Hematopoietic multipotent progenitor cell treated with erythropoietin and hydrocortisone succinate and interleukin-3 and kit ligand, for 17 days (in vitro differentiated cells): ENCODE data around the gene DRC7.
"Not testable (repeated sequence)": the region's sequence is repeated elsewhere in the genome, so short reads cannot be mapped to it uniquely, and the experiment has no call there.

Experiments
- DNase-seq: peaks from one replicate; pipeline ENCODE4 v3.0.0-alpha.2; 2015; ENCODE audit warnings: low spot score

Gene DRC7

GRCh38 chr16:57735755-57736418, 41.3 kb downstream of the DRC7 start, which contains the start of gene KATNB1:
Gene KATNB1 (plus strand): TSS chr16:57735770. CDS start chr16:57737244, 1,474 bp downstream.
- DNase-seq, result no peak

- DNase-seq, result peak; percentile 44
These were observed 42.1 kb downstream of the DRC7 start for GRCh38 chr16:57736419-57737351.

- no peak for DNase-seq
These were observed 44.2 kb downstream of the DRC7 start for GRCh38 chr16:57738844-57739243.

- no peak for DNase-seq
These were observed 45.3 kb downstream of the DRC7 start for GRCh38 chr16:57739756-57740422.

- no peak for DNase-seq
These were observed 45.9 kb downstream of the DRC7 start for GRCh38 chr16:57740423-57741071.

GRCh38 chr16:57741660-57742191, 47.1 kb downstream of the DRC7 start:
- no peak for DNase-seq

- no peak for DNase-seq
These were observed 47.9 kb downstream of the DRC7 start for GRCh38 chr16:57742543-57742942.

GRCh38 chr16:57743458-57743857, 48.9 kb downstream of the DRC7 start:
- no peak for DNase-seq

- DNase-seq, result no peak
These were observed 49.5 kb downstream of the DRC7 start for GRCh38 chr16:57743886-57744641.

- no peak for DNase-seq
These were observed 50.0 kb downstream of the DRC7 start for GRCh38 chr16:57744642-57744903.

- no peak for DNase-seq
These were observed 51.2 kb downstream of the DRC7 start for GRCh38 chr16:57745768-57746167.

- DNase-seq, result not testable (repeated sequence)
These were observed 51.7 kb downstream of the DRC7 start for GRCh38 chr16:57746316-57746715.

GRCh38 chr16:57747091-57747490, 52.5 kb downstream of the DRC7 start:
- no peak for DNase-seq

- no peak for DNase-seq
These were observed 52.9 kb downstream of the DRC7 start for GRCh38 chr16:57747496-57747895.

GRCh38 chr16:57747996-57748395, 53.4 kb downstream of the DRC7 start:
- no peak for DNase-seq

- DNase-seq, result no peak
These were observed 54.0 kb downstream of the DRC7 start for GRCh38 chr16:57748596-57748995.

GRCh38 chr16:57749101-57749692, 54.6 kb downstream of the DRC7 start:
- DNase-seq, result no peak

- no peak for DNase-seq
These were observed 55.3 kb downstream of the DRC7 start for GRCh38 chr16:57749856-57750452.

- no peak for DNase-seq
These were observed 56.4 kb downstream of the DRC7 start for GRCh38 chr16:57750796-57751538.
